H1 (cell line): ENCODE data around the gene STEAP1B. TPM values are rescaled to one million over a fixed set of nuclear protein-coding genes. Genes with fewer than 3 reads are reported as not detected.

Experiments
- CHD2 ChIP-seq: IDR thresholded peaks from 2 replicates; pipeline ENCODE4 v1.6.1; 2012; ENCODE audit warnings: low read length, improper control_type of control experiment
- CTCF ChIP-seq, 3 experiments: IDR thresholded peaks; 1 replicate in 2 of 3; 2 replicates in 1 of 3; pipeline versions ENCODE4 v1.5.1 to v1.6.1; 2011; ENCODE audit warnings: low read length in 3 of 3, mild to moderate bottlenecking in 3 of 3, inconsistent platforms in 2 of 3, low read depth in 1 of 3, moderate library complexity in 1 of 3; ENCODE audit not compliant: insufficient read depth in 1 of 3; ENCODE audit errors: control extremely low read depth in 1 of 3
- HDAC6 ChIP-seq: IDR thresholded peaks from one replicate; pipeline ENCODE4 v1.7.1; 2012; ENCODE audit warnings: low read depth, mild to moderate bottlenecking, inconsistent platforms, low read length, moderate library complexity
- SIN3A ChIP-seq, 2 experiments: IDR thresholded peaks in 1 of 2; conservative IDR thresholded peaks in 1 of 2; 2 replicates each; pipeline ENCODE4 v1.6.1; 2011 to 2012; ENCODE audit warnings: low read length in 2 of 2, improper control_type of control experiment in 1 of 2, low read depth in 1 of 2, mild to moderate bottlenecking in 1 of 2
- SP2 ChIP-seq: IDR thresholded peaks from 2 replicates; pipeline ENCODE4 v1.6.1; 2012; ENCODE audit warnings: mild to moderate bottlenecking, low read length, inconsistent platforms
- TAF1 ChIP-seq: IDR thresholded peaks from 2 replicates; pipeline ENCODE4 v1.6.1; 2011; ENCODE audit warnings: mild to moderate bottlenecking, low read depth, low read length
- polyA plus RNA-seq, 7 experiments: library from polyadenylated mRNA; depleted of rRNA in 3 of 7; stranded (reverse) in 5 of 7; unstranded in 2 of 7; fragments of >200 nt in 5 of 7; fragments of 200-250 nt in 2 of 7; gene quantifications; 1 replicate in 5 of 7; 2 replicates in 1 of 7; 4 replicates in 1 of 7; pipeline versions ENCODE4 v1.2.1 to v1.2.3, GENCODE V29; 2011 to 2013; ENCODE audit warnings: missing spikeins in 2 of 7, mixed read lengths in 2 of 7
- total RNA-seq: library from RNA; stranded (reverse); fragmentation: NEBNext Ultra II Directional; extraction: Animal tissue kit (Norgen Biotek cat#: 25700); gene quantifications from 2 replicates; pipeline ENCODE4 v1.2.1, GENCODE V29; 2021

The STEAP1B gene
- total and polyA plus RNA-seq, 2 of the 8 experiments (the other 6 are each of a cell fraction or from before 2014, with no cell fraction given), result 5.4 to 8.7 TPM

- TF ChIP-seq CTCF (IDR thresholded peaks at IDR 0.05; ENCODE audit: control extremely low read depth in 1 of 3, insufficient read depth in 1 of 3, low read depth in 1 of 3, low read length in 3 of 3) (no peak), SP2 (no peak), SIN3A (conservative IDR thresholded peaks at IDR 0.05 in 1 of 2, IDR thresholded peaks at IDR 0.05 in 1 of 2; ENCODE audit: low read depth in 1 of 2, low read length in 2 of 2) (no peak), TAF1 (no peak), HDAC6 (no peak), CHD2 (no peak)
These were observed 13.4 kb downstream of the STEAP1B start (continued) for GRCh38 chr7:22486597-22486996.
